GM21360 (cell line): Measurements from ENCODE around the gene SSBP3.
A peak's percentile ranks its signal among the peaks of the same experiment; 100 is the strongest.

Experiments used
- ATAC-seq: cut with Tn5 transposase; IDR thresholded peaks from one replicate; pipeline ENCODE4 v1.9.1; 2021; ENCODE audit warnings: mild to moderate bottlenecking, moderate library complexity; ENCODE audit not compliant: unreplicated experiment

SSBP3 gene

DNA sequence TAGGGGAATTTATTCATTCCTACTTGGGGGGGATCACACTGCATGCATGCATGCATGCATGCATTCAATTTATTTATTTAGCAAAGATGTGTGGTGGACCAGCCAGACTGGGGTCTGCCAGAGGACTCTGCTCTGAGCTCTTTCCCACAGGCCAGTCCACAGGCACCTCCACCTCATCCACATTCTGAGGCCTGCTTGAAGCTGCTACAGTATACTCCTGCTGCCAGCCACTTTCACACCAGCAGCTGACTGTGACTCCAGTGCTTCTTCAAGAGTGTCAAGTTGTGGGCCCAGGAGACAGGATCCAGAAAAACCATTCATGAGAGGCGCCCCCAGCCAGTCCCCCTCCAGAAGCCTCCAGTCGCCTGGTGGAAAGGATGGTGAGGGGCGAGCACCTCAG lies 30.9 kb downstream of the SSBP3 start:
- ATAC-seq, result no peak

DNA sequence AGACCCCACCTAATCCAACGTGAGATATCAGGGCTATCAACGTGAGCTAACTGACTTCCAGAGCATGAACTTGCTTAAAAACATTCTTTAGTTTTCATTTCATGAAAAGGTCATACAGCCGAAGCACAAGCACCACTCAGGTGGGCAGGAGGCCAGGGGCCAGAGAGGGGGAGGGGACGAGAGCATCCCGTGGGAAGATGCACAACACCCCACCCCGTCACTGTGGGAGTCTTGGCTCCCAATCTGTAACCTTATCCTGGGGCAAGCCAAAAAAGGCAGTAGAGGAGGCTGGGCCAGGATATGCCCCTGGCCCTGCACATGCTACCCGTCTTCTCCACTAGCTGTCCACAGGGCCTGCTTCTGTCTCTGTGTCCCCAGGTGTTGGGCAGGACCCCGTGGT lies 31.4 kb downstream of the SSBP3 start:
- no peak for ATAC-seq

DNA sequence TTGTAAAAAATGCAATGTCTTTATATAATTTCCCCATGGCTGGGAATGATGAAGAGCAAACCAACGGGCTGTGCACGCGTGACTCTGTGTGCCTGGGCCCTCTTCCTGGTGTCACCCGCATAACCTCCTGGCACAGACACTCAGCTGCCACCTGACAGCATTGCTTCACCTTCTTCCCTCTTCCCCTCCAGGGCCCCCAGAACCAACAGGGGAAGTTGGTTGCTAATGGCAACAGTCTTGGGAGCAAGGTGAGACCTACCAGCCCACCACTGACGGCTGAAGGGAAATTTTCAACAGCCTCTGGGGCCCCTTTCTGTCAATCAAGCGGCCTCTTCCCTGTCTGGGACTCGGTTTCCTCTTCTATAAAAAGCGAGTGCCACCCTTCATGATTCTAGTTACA lies 33.2 kb downstream of the SSBP3 start:
- ATAC-seq, result no peak

DNA sequence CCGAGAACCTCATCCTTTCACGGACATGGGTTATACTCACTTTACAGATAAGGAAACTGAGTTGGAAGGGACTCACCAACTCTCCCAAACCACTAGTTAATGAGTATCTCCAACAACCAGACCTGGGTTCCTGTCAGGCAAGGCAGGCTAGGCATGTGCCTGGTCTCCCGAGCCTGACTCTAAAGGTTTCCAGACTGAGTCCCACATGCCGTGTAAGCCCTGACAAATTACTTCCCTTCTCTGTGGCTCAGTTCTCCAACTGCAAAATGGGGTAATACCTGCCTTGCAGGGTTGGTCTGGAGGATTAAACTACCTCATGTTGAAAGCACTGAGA lies 34.3 kb downstream of the SSBP3 start:
- no peak for ATAC-seq

DNA sequence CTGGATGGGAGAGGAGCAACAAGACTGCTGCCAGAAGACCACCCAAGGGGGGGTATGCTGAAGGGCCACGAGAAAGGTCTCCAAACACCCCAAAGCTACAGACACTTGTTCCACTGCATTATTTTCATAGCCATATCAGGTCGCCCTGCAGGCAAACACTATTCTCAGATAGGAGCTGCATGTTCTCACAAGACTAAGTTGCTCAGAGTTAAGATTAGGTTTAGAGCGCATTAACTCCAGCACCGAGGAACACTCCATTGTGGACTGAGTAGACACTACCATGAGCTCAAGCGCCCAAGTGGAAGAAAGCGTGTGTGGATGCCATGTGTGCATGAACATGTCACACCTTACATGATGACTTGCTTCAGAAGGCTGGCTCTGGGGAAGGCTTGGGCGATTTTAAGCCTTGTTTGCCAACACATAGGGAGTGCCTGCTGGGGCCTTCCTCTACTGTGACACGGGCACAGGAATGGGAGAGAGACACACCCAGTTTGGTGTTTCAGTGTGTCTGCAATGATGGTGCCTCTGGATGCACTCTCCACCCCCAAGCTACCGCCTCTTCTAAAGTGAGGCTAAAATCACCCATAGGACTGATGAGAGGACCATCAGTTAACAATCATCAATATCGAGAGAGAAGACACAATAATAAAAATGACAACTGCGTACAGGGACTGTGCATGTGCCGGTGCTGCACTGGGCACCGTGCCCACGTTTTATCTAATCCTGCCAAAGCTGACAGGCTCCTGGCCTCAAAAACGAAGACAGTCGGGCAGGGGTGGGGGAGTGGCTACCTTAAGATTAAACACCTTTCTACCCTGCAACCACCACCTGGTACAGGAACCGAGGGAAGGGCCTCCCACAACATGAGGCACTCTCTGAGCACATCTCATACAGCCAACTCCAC lies 34.9 kb downstream of the SSBP3 start:
- ATAC-seq, result no peak

DNA sequence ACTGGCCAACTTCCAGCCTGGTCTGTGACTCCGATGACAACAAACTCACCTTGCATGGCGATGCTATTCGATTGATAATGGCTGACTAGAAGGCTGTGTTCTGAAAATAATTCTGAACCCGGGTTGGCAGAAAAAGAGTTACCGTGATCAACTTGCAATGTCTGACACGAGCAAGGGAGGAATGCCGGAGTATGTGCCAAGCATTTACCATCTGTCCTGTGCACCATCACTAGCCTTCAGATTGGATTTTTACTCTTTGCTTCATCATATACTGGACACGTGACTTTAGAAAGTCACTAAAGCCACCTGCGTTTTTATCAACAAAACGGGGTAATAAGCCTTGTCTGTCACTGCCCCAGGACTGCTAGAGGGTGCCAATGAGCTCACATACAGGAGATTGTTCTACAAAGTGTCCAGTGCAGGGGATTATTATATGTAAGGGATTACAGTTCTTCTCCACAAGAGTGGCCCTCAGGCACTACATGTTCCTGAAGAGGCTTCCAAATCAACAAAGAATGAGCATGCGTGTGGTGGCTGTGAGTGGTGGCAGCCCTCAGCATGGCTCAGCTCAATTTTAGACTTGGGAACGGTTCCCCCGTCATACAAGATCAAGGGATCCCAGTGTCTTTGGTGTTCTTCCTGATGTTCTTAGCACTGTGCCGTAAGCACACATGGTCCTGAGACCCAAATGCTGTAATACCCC lies 35.8 kb downstream of the SSBP3 start:
- ATAC-seq, result no peak

DNA sequence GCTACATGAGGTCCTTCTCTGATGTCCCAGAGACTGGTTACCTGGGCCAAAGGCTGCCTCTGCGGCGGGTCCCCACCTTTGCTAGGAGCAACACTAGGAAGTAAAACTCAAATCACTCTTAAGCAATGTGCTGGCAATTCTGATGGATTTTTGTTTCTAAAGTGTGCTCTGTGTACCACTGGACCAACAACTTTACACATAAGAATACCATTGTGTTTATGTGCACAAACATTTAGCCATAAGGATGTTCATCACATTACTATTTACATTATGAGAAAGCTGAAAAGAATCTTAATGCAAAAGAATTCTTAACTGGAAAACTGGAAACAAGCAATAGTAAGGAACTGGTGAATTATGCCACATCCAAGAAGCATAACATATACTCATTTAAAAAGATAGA lies 38.6 kb downstream of the SSBP3 start:
- ATAC-seq, result no peak

DNA sequence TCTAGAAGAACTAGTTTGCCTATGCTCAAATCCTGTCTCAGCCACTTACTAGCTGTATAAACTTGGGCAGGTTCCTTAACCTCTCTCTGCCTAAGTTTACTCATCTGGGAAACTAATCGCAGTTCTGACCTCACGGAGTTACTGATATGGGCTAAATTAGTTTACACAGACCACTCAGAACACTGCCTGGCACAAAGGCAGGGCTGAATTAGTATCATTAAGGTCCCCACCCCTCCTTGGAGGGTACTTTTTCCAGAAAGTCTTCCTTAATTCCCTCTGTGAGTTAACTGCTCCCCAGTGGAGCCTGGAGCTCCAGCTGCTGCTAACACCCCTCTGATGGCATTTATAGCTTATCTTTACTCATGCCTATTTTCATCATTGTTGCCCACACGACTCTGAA lies 40.3 kb downstream of the SSBP3 start:
- ATAC-seq, result no peak

DNA sequence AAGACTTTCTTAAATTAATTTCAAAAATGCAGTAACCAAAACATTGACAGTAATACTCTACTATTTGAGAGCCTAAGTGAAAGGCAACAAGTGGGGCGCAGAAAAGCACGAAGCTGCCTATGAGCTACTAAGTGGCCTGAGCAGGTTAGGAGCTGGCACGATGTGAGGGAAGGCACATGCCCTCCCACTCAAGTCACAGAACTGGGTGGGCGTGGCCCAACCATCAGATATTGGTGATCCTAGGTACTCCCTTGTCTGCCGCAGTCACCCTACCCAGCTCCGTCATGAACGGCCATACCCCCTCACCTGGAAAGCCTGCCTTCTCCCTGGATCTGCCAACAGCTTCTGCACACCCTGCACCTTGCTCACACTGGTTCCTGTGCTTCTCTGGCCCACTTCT lies 40.8 kb downstream of the SSBP3 start:
- ATAC-seq, result no peak

DNA sequence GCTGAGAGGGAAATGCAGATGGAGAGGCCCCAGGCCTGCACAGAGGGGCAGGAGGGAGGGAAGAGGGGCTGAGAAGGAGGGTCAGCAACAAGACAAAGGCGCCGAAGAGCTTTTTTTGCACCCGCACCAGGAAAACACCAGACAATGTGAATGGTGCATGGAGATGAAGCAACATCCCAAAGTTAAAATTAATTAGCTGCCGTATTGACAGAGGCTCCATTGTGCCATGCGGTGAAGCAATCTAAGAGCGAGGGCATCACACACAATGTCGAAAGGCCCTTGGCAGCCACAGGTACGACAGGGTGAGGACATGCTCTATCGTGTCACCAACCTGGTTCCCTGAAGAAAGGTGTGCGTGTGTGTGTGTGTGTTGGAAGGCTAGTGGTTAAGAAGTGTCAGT lies 41.2 kb downstream of the SSBP3 start:
- ATAC-seq, result no peak

DNA sequence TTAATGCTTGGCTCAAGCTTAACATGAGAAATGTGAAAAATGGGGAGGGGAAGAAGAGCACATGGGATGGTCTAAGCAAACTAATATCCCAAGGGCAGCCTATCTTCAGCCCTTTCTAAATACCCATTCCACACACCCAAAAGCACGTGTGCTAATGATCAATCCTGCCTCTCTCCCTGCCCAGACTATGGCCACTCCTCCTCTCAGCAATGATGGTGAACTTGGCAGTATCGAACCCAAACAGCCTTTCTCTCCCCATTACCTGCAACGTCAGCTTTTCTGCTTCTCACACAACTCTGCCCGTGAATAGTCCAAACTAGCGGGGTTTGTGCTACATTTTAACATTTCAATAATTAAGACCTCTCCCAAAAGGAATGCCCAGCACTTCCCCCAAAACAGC lies 41.6 kb downstream of the SSBP3 start:
- no peak for ATAC-seq

DNA sequence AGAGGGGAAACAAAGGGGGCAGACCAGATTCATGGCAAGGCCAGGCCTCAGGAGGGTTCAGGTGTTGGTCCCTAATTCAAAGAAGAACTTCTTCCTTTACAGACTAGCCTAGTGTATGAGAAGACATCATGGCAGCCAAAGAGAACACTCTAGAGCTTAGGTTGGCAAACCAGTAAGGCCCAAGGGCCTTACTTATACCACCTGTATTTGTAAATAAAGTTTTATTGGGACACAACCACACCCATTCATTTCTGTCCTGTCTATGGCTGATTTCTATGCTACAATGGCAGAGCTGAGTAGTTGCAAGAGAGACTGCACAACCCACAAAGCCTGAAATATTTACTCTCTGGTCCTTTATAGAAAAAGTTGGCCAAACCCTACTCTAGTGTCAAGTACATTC lies 42.3 kb downstream of the SSBP3 start:
- ATAC-seq, result no peak

DNA sequence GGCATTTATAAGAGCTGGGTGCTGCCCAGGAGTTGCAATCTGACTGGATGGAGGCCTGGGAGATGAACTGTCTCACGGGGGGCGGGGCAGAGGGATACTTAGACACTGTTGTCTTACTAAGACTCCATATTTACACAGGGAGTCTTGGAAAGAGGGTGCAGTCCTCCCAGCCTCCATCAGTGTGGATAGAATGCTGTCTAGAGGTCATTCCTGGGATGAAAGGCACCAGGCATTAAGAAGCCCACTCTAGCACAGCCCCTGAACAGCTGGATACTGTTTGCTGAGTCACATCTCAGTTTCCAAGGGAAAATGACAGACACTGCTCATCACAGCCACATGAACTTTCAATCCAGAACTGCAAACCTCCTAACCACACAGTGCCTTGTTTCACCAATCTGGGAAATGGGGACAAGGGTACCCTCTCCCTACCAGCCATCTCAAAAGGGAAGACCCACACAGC lies 43.3 kb downstream of the SSBP3 start:
- no peak for ATAC-seq

DNA sequence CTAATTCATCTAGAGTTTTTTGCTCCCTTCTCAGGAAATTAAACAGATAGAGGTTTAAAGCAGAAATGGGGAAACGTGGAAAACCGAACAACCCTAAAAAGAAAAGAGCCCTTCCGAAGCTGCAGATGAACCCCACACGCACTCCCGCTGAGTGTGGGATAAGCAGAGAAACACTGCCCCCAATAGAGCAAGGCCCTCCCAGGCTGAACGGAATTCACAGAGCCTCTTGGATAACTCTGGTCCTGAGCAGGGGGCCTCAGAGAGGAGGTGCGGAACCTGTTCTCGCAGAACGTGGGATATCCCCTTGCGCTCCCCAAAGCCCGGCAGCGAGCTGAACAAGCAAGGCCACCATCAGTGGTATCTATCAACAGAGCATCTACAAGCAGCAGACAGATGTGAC lies 44.9 kb downstream of the SSBP3 start:
- no peak for ATAC-seq

DNA sequence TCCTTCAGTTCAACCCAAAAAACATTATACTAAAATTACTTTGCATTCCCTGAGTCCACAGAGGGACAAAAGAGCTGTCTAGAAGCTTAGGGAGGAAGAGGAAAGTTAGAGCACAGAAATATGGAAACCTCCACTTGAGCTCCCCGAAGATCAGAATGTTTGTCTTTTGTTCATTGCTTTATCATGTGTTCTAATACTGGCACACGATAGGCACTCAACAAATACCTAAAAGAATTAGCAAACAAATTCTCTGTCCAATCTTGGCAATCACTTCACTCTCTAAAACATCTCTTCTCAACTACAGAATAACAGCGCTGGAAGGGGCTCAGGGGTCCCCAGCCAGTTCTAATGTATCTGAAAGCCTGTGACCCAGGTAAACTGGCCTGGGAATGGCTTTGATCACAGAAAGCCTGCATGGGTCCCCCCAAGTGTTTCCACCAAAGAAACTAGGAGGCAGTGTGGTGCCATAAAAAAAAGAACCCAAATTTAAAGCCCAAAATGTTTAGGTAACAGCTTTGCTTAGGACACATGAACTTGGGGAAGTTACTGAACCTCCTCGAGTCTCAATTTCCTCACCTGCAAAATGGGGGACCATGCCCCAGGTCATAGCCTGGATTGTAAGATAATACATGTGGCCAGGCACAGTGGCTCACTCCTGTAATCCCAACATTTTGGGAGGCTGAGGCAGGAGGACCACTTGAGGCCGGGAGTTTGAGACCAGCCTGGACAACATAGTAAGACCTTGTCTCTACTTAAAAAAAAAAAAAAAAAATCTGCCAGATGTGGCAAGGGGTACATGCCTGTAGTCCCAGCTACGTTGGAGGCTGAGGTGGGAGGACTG lies 45.8 kb downstream of the SSBP3 start:
- no peak for ATAC-seq

DNA sequence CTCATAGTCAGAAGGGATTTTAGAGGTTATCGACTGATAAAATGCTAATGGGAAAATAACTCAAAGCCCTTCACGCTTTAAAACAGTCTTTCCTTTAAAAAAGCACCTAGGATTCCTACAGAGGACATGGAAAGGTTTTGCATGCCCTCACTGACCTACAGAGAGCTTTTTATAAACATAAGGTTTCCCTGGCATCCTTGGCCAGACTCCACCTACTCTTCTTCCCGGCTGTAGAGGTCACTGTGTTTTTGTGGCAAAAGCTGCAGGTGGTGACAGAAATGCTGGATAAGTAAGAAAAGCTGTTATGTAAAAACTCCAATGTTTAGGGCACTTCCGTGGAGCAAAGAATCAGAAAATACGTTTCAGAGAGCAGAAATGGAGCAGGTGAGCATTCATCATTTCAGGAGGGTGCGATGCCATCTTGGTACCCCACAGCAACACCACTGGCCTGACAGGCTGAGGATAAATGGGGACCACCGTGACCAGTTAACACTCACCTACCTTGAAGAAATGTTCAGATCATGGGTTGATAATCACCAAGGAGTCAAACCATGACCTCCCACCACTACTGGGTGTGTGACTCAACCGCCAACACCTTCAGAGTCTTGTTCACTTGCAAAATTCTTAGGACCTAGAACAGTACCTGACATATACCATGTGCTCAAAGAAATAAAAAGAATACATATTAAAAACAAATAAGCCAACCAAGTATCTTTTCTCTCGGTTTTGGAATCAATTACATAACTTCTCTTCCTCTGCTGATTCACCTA lies 46.6 kb downstream of the SSBP3 start:
- ATAC-seq, result no peak

DNA sequence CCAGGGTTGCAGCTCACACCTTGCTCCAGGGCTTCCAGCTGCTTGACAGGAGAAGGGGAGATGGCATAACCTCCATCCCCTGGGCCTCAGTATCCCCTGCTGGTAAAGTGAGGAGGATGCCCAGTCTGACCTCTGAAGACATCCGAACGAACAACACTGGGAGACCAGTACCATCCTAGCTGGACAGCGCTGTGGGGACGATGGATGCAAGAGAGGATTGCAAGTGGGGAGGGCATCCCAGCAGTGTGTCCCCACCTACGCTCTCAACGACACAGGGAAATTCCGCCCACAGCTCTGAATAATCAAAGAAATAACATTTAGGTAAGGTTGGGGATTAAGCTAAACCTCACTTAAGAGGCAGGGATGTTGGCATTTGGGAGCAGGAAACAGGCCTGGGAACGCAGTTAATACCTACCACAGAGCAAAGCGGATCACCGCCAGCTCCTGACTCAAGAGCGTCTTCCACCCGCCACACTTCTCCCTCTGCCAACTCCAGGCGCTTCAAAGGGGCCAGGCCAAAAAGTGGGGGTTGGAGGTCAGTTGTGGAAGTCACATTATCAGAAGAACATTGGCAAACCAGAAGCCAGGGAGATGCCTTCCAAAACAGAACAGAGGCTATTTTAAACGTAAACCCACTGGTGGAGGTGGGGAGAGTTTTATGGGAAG lies 47.6 kb downstream of the SSBP3 start:
- ATAC-seq, result no peak

DNA sequence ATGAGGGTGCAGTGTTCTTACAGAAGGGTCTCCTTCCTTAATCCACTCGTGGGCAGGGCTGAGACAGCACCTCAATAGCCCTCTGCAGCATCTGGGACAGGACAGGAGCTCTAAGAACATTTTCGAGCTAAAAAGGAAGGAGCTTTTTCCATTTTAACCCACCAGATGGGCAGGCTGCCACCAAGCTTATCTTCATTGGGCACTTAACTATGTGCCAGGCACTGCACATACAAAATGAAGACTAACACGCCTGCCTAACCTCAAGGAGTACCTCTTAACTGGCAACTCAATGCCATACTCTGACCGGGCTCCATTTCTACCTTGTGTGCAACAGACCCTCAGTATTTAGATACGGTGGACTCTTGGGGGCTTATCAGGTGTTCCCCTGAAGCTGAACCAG lies 48.2 kb downstream of the SSBP3 start:
- no peak for ATAC-seq

DNA sequence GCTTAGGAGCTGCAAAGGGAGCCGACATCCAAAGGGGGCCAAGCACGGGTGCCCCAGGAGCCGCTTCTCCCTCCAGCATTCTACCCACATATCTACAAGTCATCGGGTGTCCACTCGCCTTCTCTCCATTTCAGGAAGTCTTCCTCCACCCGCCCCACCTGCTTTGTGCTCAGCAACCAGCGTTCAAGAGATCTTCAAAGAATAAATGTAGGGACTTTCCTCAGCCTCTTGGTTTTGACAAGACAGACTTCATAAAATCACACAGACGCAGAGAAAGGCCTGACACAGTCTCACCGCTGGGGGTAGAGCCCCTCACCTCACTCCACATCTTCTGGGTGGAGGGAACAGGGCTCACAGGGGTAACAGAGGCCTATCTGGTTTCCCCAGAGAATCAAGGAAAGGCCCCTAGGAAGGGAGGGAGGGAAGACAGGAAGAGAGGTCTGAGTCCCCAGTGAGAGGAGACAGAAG lies 49.5 kb downstream of the SSBP3 start:
- ATAC-seq, result peak; percentile 51
